ENCODE data around the gene CFAP141.

DNA sequence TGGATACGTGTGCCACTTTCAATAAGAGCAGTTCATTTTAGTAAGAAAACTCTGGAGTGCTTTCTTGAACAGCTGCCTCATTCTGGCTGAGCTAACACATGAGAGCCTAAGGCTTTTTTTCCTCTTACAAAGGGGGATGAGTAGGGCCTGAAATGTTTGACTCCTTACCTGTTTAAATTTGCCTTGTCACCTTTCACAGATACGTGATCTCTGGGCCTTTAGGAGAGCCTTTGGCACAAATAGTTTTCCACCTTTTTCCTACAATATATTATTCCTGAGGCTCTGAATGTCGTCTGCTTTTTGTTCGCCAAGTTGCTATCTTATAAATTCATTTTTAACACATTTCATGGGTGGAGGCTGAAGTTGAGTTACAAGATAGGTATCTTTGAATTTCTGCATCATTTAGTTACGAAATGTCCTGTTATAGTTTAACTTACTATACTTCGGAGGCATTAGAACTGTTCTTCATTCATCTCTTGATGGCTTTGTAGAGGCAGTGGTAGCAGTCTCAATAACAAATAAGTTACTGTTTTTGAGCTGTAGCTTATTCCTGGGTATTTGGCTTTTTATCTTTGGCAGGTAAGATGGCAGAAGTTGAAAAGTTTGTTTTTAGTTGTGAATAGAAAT, 31.9 kb upstream of the CFAP141 start:
- TF ChIP-seq POLR2A (IDR thresholded peaks at IDR 0.05; ENCODE audit: low read length) (no peak), GATA1 (IDR thresholded peaks at IDR 0.05; ENCODE audit: low read depth, low read length) (no peak)
